ENCODE results near the gene CABP4. TPM values are rescaled to one million over a fixed set of nuclear protein-coding genes. Genes with fewer than 3 reads are reported as not detected.

CABP4 gene
- total and polyA plus RNA-seq, 10 of the 15 experiments (the other 5 are each of a cell fraction or from before 2014, with no cell fraction given) = 0.04 to 0.41 (median 0.14) TPM; not detected in 2

DNA sequence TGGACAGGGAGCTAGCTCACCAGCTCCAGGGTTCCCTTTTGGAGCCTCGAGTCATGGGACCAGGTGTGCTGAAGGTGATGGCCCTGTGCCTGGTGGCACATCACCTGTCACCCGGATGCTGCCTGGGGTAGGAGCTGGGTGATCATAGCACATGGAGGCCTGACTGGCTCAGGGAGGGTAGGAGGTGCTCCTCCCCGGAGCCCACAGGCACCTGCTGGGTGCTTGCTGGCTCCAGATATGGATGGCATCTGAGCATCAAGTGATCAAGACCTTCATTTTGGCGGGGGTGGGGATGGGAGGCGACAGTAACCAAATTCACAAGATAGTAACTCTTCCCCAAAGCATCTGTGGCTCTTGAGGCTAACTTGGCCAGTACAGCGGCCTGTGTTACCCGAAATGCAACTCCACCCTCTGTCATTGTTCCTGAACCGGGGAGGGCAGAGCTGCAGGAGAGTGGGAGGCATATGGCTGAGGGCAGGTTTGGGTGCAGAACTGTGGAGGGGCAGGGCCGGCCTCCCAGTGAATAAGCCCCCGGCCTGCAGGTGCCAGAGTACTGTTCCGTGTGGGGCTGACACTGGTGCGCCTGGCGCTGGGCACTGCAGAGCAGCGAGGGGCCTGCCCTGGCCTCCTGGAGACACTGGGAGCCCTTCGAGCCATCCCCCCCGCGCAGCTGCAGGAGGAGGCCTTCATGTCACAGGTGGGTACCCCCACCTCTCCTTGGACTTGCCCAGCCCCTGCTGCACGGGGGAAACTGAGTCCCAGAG, 46.5 kb upstream of the CABP4 start:
- DNase-seq (ENCODE audit: low read depth, low spot score) (no peak), FAIRE-seq (peak; percentile 31), ATAC-seq (peak; percentile 1; the same call in 1 of the 3 replicates)
- peak overlapping the region; percentile 84 for H3K27ac ChIP-seq (ENCODE audit: control insufficient read depth, insufficient read depth)
- peak overlapping the region; percentile 93 for H3K4me2 ChIP-seq (ENCODE audit: control insufficient read depth, insufficient read depth)
- H4K20me1 ChIP-seq (ENCODE audit: control insufficient read depth, insufficient read depth) = no peaks in the 10 kb centered on the region
- H3K36me3 ChIP-seq (ENCODE audit: control insufficient read depth in 2 of 2, insufficient read depth in 2 of 2, low read length in 1 of 2) = no peaks in the 10 kb centered on the region
- CTCF ChIA-PET = interaction anchor here (0.6 to 1.9 kb wide), 6 partner anchors 9 to 61 kb away, joined by 3 to 7 read pairs (median 4); partner anchors contain the start of gene TMEM134
- peak overlapping the region; percentile 77; the same call in 1 of the 2 replicates for H3K9ac ChIP-seq (ENCODE audit: control insufficient read depth, insufficient read depth, low read length)
- H3K79me2 ChIP-seq (ENCODE audit: control insufficient read depth, insufficient read depth, low read length) = peaks cover 24% of the 10 kb centered on the region
- in situ Hi-C loops (cut with MboI) (no loop called here), intact Hi-C loops (cut with micrococcal nuclease; ENCODE audit: unreplicated experiment) (no loop called here)
- no peaks in the 10 kb centered on the region for H3K9me3 ChIP-seq (replicated peaks; ENCODE audit: control insufficient read depth, insufficient read depth, low read length)
- TF ChIP-seq IKZF2 (IDR thresholded peaks at IDR 0.05) = no peak
- TF ChIP-seq, protein P1, sequence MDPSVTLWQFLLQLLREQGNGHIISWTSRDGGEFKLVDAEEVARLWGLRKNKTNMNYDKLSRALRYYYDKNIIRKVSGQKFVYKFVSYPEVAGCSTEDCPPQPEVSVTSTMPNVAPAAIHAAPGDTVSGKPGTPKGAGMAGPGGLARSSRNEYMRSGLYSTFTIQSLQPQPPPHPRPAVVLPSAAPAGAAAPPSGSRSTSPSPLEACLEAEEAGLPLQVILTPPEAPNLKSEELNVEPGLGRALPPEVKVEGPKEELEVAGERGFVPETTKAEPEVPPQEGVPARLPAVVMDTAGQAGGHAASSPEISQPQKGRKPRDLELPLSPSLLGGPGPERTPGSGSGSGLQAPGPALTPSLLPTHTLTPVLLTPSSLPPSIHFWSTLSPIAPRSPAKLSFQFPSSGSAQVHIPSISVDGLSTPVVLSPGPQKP (IDR thresholded peaks at IDR 0.05; ENCODE audit: low read depth, low read length) = no peak
- no peak for TF ChIP-seq BRCA1 (IDR thresholded peaks at IDR 0.05; ENCODE audit: low read depth, low read length)
- TF ChIP-seq ZNF274 (IDR thresholded peaks at IDR 0.05; ENCODE audit: insufficient read depth, insufficient read length) = no peak
- RAD21 ChIA-PET (ENCODE audit: unreplicated experiment) = interaction anchor here (0.7 to 2.6 kb wide), 4 partner anchors 29 to 77 kb away, joined by 3 to 18 read pairs (median 3); partner anchors contain the start of gene PTPRCAP
- SMC1A ChIA-PET (ENCODE audit: uncharacterized antibody, unreplicated experiment) = interaction anchor here (1.3 to 3.1 kb wide), 2 partner anchors 29 to 60 kb away, joined by 3 to 11 read pairs; partner anchors contain the start of genes PTPRCAP and TMEM134
- peaks cover 61% of the 10 kb centered on the region for H3K4me1 ChIP-seq (ENCODE audit: control insufficient read depth, insufficient read depth, low read length)
- H3K27me3 ChIP-seq (replicated peaks in 1 of 2; ENCODE audit: control insufficient read depth in 2 of 2, insufficient read depth in 2 of 2, low read length in 1 of 2) = no peaks in the 10 kb centered on the region
- no peak overlapping the region; the same call in 1 of the 2 replicates for H2AFZ ChIP-seq (ENCODE audit: control insufficient read depth, low read depth, low read length)
- BruUV-seq (replicated peaks) = no TSS peak
- WGBS (ENCODE audit: insufficient coverage, insufficient replicate concordance, low lambda C conversion rate, missing lambda C conversion rate) = 19% methylated on average over 18 of the region's 18 CpGs
- POLR2A ChIA-PET = interaction anchor here (0.6 to 3.0 kb wide), 8 partner anchors 9 to 78 kb away, joined by 3 to 12 read pairs (median 6); partner anchors contain the start of genes PTPRCAP, RPS6KB2 and TMEM134
- H3K4me3 ChIP-seq = peak overlapping the region; percentile 48; the same call in 1 of the 2 replicates

Measured in GM12878 (cell line).